Panc1 (cell line): ENCODE data around the gene ADAR.

ENCODE experiments used
- CTCF ChIP-seq: fragments of 450-650 bp; IDR thresholded peaks from 2 replicates; pipeline ENCODE4 v1.5.1; 2017; ENCODE audit warnings: mild to moderate bottlenecking
- SIN3A ChIP-seq: IDR thresholded peaks from 2 replicates; pipeline ENCODE4 v1.6.1; 2012; ENCODE audit warnings: low read depth, mild to moderate bottlenecking, low read length, moderate library complexity, borderline replicate concordance; ENCODE audit not compliant: insufficient read depth

GRCh38 chr1:154608397-154609270 lies 648 bp upstream of the ADAR start:
- TF ChIP-seq CTCF = no peak
- no peak for TF ChIP-seq SIN3A
